GM18870 (cell line): ENCODE results near the gene ERBIN.
A peak's percentile ranks its signal among the peaks of the same experiment; 100 is the strongest.
"Not testable (repeated sequence)": the region's sequence is repeated elsewhere in the genome, so short reads cannot be mapped to it uniquely, and the experiment has no call there.

Experiments
- ATAC-seq: cut with Tn5 transposase; IDR thresholded peaks from one replicate; pipeline ENCODE4 v1.9.1; 2021; ENCODE audit warnings: moderate library complexity; ENCODE audit not compliant: unreplicated experiment

ERBIN gene

GRCh38 chr5:65926276-65926783 lies at the start of gene ERBIN:
Gene ERBIN (plus strand): TSS chr5:65926575. CDS start chr5:65992719, 66,144 bp downstream.
- ATAC-seq, result peak; percentile 16

- ATAC-seq, result no peak
Measured at GRCh38 chr5:65876970-65877369, 49.4 kb upstream of the ERBIN start.

DNA sequence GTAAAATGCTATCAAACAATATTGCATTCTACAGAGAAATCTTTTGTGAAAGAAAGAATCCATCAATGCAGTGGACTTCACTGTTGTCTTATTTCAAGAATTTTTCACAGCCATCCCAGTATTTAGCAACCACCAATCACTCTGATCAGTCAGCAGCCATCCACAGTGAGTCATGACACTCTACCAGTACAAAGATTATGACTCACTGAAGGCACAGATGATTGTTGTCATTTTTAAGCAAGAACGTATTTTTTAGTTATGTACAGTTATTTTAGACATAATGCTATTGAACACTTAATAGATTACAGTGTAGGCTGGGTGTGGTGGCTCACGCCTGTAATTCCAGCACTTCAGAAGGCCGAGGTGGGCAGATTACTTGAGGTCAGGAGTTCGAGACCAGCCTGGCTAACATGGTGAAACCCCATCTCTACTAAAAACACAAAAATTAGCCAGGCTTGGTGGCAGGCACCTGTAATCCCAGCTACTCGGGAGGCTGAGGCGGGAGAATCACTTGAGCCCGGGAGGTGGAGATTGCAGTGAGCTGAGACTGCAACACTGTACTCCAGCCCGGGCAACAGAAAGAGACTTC lies 46.6 kb upstream of the ERBIN start:
- ATAC-seq, result not testable (repeated sequence)

GRCh38 chr5:65880496-65881072 lies 45.8 kb upstream of the ERBIN start:
- ATAC-seq, result no peak

GRCh38 chr5:65882278-65882677 lies 44.1 kb upstream of the ERBIN start:
- ATAC-seq, result no peak

DNA sequence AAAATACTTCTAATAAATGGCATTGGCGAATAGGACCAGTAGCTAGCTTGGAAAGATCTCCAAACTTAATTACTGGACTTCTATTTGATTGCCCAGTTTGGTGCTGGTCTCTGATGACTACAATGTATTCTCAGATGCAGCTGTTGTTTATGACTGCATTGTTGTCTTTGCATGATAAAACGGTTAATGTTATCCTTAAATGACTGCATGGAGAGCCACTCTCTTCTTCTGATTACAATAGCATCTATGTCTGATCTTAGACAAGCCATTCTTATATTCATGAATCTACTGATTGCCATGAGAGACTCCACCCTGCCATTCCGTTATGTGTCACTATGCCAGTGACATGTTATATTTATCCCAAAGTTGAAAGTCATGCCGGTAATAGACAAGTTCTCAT lies 42.9 kb upstream of the ERBIN start:
- ATAC-seq, result no peak

DNA sequence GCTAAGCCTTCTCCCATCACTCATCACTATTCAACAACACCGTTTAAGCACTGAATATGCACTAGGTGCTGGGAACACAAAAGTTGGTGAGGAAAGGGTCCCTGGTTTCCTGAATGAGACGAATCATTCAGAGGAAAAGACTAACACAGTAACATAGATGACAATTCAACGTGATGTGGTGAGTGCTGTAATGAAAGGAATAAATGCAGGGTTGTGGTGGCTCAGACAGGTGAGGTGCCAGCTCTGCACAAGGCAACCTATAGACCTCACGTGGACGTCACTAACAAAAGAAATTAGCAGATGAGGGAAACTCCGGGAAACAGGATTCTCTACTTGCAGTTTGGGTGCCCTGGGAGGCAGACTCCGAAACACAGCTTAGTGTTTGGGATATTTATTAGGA lies 40.0 kb upstream of the ERBIN start:
- ATAC-seq, result no peak

- ATAC-seq, result not testable (repeated sequence)
Measured at GRCh38 chr5:65892024-65892423, 34.4 kb upstream of the ERBIN start.

GRCh38 chr5:65892801-65893200 lies 33.6 kb upstream of the ERBIN start:
- no peak for ATAC-seq

GRCh38 chr5:65893749-65894430 lies 32.5 kb upstream of the ERBIN start:
- ATAC-seq, result no peak

DNA sequence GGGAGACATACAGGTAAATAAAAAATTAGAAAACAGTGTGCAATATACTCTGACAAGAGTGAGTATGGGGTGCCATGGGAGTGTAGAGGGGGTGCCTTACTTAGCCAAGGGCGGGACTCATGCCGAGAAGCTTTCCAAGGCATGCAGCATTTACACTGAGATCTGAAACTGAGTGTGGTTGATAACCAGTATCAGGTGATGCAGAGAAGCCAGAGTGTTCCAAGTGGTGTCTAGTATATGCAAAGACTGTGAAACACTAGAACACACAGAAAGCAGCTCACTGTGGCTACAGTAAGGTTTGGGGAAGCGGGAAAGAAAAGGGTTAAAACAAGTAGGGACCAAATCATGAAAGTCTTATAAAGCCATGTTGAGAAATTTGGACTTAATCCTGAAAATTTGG lies 30.5 kb upstream of the ERBIN start:
- no peak for ATAC-seq

DNA sequence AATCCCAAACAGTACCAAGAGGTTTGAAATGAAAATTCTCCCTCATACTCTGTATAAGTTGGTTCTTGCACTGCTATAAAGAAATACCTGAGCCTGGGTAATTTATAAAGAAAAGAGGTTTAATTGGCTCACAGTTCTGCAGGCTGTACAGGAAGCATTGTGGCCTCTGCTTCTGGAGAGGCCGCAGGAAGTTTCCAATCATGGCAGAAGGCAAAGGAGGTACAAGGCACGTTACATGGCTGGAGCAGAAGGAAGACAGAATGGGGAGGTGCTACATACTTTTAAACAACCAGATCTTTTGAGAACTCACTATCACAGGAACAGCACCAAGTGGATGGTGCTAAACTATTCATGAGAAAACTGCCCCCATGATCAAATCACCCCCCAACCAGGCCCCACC lies 25.6 kb upstream of the ERBIN start:
- no peak for ATAC-seq

DNA sequence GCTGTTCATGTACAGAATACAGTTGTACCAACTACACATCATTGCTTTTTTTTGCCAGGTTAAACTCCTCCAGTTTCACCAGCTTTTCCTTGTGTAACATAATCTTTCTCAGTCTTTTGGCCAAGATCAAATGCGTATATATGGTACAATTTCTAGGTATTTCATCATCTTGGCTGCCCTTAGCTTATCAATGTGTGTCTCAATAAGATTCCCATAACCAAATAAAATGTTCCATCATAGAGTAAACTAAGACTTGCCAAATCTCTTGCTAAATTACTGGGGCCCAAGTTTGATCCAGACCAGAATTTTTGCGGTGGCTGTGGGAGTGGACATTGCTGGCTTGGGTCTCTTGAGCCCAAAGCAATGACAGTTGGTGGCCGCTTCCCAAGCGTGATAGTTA lies 24.3 kb upstream of the ERBIN start:
- ATAC-seq, result no peak

GRCh38 chr5:65903581-65903980 lies 22.8 kb upstream of the ERBIN start:
- ATAC-seq, result no peak

GRCh38 chr5:65906256-65906655 lies 20.1 kb upstream of the ERBIN start:
- no peak for ATAC-seq

- ATAC-seq, result no peak
Measured at GRCh38 chr5:65907135-65907534, 19.2 kb upstream of the ERBIN start.

GRCh38 chr5:65910711-65911110 lies 15.7 kb upstream of the ERBIN start:
- ATAC-seq, result no peak

GRCh38 chr5:65912311-65912710 lies 14.1 kb upstream of the ERBIN start:
- no peak for ATAC-seq

GRCh38 chr5:65913519-65913918 lies 12.9 kb upstream of the ERBIN start:
- ATAC-seq, result no peak

DNA sequence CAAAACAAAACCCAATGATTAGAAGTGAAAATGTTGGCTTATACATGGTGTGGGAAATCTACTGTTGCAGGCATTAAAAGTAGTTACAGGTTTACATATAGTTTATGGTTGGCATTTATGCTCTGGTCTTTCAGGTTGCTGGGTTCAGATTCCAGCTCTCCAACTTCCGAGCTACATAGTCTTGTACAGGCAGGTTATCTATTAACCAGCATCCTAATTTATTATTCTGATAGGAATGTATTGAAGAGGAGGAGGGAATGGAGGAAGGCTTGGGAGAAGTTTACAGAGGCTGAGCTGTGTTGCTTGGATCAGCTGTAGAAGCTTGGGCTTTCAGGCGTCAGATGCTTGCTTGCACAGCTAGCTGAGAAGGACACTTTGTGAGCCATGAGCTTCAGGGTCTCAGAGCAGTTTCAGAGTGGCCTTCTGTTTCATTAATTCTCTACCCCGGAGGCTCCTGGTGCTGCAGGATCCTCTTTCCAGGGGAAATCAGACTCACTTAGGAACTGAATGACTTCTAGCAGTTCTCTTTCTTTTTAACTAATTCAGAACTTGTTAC lies 11.7 kb upstream of the ERBIN start:
- ATAC-seq, result no peak

DNA sequence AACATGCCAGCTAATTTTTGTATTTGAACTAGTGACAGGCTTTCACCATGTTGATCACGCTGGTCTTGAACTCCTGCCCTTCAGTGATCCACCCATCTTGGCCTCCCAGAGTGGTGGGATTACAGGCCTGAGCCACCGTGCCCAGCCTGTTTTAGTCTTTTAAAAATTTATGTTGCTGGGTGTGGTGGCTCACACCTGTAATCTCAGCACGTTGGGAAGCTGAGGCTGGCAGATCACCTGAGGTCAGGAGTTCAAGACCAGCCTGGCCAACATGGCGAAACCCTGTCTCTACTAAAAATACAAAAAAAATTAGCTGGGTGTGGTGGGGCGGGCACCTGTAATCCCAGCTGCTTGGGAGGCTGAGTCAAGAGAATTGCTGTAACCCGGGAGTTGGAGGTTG lies 10.7 kb upstream of the ERBIN start:
- ATAC-seq, result not testable (repeated sequence)

DNA sequence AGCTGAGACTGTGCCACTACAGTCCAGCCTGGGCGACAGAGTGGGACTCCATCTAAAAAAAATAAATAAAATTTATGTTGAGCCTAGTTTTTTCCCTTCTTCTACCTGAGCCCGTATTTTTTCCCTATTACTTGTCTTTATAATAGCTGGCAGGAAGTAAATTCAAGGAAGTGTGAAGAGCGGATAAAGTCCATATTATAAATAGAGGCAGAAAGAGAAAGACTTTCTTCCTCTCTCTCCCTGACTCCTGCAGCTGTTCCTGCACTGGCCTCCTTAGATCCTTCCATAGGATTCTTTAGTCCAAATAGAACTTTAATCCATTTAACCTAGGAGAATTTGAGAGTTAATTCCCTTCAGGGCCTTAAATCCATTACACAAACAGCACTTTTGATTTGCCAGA lies 10.3 kb upstream of the ERBIN start:
- ATAC-seq, result no peak
